Stimulated activated naive CD8-positive, alpha-beta T cell treated with anti-CD3 and anti-CD28 coated beads, Interleukin-15, amount 100 ng/mL, for 72 hours (primary cell): Measurements from ENCODE around the gene SAMD9L.

ENCODE experiments used
- ATAC-seq: fragments of 150-1000 bp; cut with Tn5 transposase; 2 replicates; pipeline ENCODE4 v1.10.0; 2021; ENCODE audit warnings: mild to moderate bottlenecking, moderate library complexity
- DNase-seq, 2 donors: peaks; one replicate each; pipeline ENCODE4 v3.0.0; 2021 to 2022
- H3K27ac Mint-ChIP-seq, 2 donors: one replicate each; pipeline ENCODE4 v1.8.0; 2022; ENCODE audit warnings: mild to moderate bottlenecking in 2 of 2, mixed read lengths in 2 of 2, moderate library complexity in 2 of 2
- H3K27me3 Mint-ChIP-seq: one replicate; pipeline ENCODE4 v1.8.0; 2022; ENCODE audit warnings: mixed read lengths
- H3K4me1 Mint-ChIP-seq: one replicate; pipeline ENCODE4 v1.8.0; 2022; ENCODE audit warnings: mild to moderate bottlenecking, mixed read lengths
- H3K4me3 Mint-ChIP-seq, 2 donors: one replicate each; pipeline ENCODE4 v1.8.0; 2022; ENCODE audit warnings: mild to moderate bottlenecking in 2 of 2, mixed read lengths in 2 of 2, moderate library complexity in 1 of 2
- H3K9me3 Mint-ChIP-seq, 2 donors: one replicate each; pipeline ENCODE4 v1.8.0; 2022; ENCODE audit warnings: mixed read lengths in 2 of 2

Gene SAMD9L

DNA sequence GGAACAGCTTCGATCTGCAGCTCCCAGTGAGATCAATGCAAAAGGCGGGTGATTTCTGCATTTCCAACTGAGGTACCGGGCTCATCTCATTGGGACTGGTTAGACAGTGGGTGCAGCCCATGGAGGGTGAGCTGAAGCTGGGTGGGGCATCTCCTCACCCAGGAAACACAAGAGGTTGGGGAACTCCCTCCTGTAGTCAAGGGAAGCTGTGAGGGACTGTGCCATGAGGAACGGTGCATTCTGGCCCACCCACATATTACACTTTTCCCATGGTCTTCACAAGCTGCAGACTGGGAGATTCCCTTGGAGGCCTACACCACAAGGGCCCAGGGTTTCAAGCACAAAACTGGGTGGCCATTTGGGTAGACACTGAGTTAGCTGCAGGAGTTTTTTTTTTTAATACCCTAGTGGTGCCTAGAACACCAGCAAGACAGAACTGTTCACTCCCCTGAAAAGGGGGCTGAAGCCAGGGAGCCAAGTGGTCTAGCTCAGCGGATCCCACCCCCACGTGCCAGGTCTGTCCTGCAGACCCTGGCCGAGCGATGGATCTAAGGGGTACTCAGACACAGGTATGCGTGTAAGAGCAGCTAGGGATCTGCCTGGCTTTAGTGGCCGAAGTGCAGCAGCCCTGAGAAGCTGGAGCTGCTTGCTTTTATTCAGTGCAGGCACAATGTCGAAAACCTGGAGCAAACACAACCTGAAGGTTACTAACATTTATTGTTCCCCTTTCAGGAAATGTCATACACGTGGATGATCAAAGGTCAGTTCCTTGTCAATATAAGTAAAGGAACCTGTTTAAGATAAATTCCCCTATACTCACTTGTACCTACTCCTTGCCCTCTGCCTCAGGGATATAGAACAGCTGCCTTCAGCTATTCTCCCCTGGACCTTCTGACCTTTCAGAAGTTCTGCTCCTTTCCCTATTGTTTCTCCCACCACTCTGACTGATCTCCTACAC lies 27.3 kb downstream of the SAMD9L start:
- Mint-ChIP-seq H3K4me1 (peaks cover 14% of the 10 kb centered on the region), H3K9me3 (peaks cover 14 to 46% of the 10 kb centered on the region in 2 donors), H3K27ac (no peak overlapping the region), H3K27me3 (no peaks in the 10 kb centered on the region), H3K4me3 (no peak overlapping the region)
- DNase-seq (no peak), ATAC-seq (no peak)

DNA sequence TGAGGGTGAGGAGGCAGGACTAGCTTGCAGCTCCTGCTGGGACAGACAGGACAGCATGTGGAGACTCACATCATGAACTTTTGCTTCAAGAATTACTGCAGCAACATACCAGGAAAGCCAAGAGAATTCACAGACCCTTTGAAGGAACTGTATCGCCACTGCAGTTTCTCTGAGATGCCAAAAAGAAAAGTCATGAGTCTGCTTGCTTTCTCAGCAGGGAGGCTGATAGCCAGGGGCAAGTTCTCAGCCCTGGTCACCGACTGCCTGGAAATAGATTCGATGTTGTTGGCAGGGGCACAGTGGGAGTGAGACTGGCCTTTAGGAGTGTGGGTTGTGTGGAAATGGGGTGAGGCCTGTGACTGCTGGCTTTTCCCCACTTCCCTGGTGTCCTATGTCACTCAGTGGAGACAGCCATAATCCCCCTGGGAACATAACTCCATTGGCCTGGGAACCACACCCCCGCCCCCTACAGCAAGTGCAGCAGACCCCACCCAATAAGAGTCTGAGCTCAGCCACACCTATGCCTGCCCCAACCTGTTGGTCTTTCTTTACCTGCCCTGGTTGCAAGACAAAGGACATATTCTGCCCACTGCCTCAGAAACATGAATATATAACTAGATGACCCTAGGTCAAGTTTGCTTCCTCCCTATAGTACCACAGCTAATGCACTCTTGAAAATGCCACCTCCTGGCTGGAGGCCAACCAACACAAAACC lies 28.8 kb downstream of the SAMD9L start:
- DNase-seq (no peak), ATAC-seq (no peak)
- Mint-ChIP-seq H3K4me1 (peaks cover 29% of the 10 kb centered on the region), H3K9me3 (peaks cover 12 to 33% of the 10 kb centered on the region in 2 donors), H3K4me3 (no peak overlapping the region), H3K27me3 (no peaks in the 10 kb centered on the region), H3K27ac (peak overlapping the region in 1 of 2 donors; percentile 65)

DNA sequence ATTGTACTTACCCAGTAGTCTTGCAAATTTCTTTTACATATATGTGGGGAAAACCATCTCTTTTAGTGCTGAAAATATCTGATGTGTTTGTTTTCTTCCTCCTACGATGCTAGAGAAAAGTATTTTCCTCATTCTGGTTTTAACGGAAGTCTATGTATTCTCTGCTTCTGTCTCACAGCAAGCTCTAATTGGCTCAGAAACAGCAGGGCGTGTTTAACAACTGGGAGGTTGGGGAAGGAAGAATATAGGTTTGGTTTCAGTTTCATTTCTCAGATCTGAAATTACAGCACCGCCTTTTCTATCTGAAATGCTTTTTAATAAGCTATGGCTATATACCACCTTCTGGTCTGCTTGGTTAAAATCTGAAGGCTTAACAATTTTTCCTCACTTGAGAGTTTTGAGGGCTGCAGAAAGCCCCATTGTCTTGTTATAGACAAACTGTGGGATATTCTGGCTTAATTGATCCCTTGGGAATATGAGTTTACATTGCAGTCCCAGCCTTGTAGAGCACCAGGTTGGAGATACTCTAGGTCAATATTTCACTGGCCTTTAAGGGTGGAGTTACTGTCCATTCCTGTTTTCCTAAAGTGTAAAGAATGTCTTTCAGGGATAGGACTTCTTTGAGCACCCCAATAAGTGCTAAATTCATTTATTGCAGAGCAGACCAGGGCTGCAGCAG lies 30.2 kb downstream of the SAMD9L start, which contains the start of gene SAMD9:
TSS of gene SAMD9 (minus strand) at position 128 of the 679 bp plus-strand sequence. CDS start 11,882 bp downstream, outside the sequence.
- H3K4me3 Mint-ChIP-seq, result peak within 1 kb of the TSS; percentile 74 to 84
- H3K9me3 Mint-ChIP-seq, result peaks cover 10 to 25% of the 10 kb centered on the region in 2 donors
- peak; percentile 41 to 52 for DNase-seq
- peak; percentile 94 for ATAC-seq
- peaks cover 32% of the 10 kb centered on the region for H3K4me1 Mint-ChIP-seq
- peak within 1 kb of the TSS; percentile 69 to 83 for H3K27ac Mint-ChIP-seq
- H3K27me3 Mint-ChIP-seq, result no peaks in the 10 kb centered on the region

DNA sequence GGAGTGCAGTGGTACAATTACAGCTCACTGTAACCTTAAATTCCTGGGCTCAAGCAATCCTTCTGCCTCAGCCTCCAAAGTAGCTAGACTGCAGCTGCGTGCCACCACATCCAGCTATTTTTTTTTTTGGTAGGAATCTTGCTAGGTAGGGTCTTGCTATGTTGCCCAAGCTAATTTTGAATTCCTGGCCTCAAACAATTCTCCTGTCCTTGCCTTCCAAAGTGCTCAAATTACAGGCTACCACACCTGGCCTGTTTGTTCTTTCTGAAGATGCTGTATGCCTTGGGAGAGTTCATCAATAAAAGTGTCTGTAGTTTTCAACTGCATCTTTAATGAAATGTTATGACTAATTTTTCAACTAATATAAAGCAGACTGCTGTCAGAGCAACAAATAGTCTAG lies 30.9 kb downstream of the SAMD9L start:
- peaks cover 8 to 24% of the 10 kb centered on the region in 2 donors for H3K9me3 Mint-ChIP-seq
- peak overlapping the region; percentile 69 to 83 for H3K27ac Mint-ChIP-seq
- H3K4me1 Mint-ChIP-seq, result peaks cover 32% of the 10 kb centered on the region
- ATAC-seq, result no peak
- H3K4me3 Mint-ChIP-seq, result peak overlapping the region; percentile 74 to 84
- no peaks in the 10 kb centered on the region for H3K27me3 Mint-ChIP-seq
- no peak for DNase-seq

DNA sequence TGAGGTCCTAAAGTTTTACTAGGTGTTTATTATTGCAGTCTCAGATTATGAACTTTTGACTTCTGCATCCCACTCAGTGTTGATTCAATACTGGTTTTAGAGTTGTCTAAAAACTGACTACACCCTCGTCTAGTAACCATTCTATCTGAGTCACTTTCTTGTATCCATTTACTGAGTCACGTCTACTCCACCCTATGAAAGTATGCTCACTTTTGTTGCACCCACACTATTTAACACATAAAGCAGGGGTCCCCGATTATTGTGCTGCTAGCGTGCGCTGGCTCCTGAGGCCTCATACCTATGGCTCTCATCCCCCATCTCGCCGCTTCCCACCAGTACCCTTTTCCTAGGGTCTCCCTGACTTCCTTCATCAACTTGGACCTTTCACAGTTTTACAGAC lies 32.4 kb downstream of the SAMD9L start:
- Mint-ChIP-seq H3K27me3 (no peaks in the 10 kb centered on the region), H3K9me3 (peaks cover 17 to 22% of the 10 kb centered on the region in 2 donors), H3K4me1 (peaks cover 36% of the 10 kb centered on the region), H3K4me3 (peak overlapping the region; percentile 74 to 84), H3K27ac (peak overlapping the region in 1 of 2 donors; percentile 47)
- DNase-seq, result no peak
- peak; percentile 89 for ATAC-seq

DNA sequence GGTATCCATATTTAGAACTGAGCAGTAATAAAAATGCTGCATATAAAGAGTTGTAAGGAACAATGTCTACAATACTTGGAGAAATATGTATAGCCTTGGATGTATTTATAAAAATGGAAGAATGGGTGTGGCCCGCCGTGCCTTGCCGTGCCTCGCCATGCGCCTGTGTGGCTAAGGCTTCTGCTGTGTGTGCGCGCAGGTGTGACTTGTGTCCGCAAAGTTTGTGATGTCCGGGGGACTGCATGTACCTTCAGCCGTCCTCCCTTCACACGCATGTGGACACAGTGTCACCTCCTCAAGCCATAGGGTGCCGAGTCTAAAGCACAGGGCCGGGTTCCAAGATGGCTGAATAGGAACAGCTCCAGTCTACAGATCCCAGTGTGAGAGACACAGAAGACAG lies 40.2 kb downstream of the SAMD9L start:
- DNase-seq (no peak), ATAC-seq (no peak)
- H3K9me3 Mint-ChIP-seq, result peaks cover 42 to 58% of the 10 kb centered on the region in 2 donors
- H3K4me3 Mint-ChIP-seq, result no peak overlapping the region
- H3K4me1 Mint-ChIP-seq, result peaks cover 5% of the 10 kb centered on the region
- H3K27me3 Mint-ChIP-seq, result no peaks in the 10 kb centered on the region
- H3K27ac Mint-ChIP-seq, result no peak overlapping the region

GRCh38 chr7:93097388-93097787 lies 50.8 kb downstream of the SAMD9L start:
- H3K27me3 Mint-ChIP-seq, result no peaks in the 10 kb centered on the region

DNA sequence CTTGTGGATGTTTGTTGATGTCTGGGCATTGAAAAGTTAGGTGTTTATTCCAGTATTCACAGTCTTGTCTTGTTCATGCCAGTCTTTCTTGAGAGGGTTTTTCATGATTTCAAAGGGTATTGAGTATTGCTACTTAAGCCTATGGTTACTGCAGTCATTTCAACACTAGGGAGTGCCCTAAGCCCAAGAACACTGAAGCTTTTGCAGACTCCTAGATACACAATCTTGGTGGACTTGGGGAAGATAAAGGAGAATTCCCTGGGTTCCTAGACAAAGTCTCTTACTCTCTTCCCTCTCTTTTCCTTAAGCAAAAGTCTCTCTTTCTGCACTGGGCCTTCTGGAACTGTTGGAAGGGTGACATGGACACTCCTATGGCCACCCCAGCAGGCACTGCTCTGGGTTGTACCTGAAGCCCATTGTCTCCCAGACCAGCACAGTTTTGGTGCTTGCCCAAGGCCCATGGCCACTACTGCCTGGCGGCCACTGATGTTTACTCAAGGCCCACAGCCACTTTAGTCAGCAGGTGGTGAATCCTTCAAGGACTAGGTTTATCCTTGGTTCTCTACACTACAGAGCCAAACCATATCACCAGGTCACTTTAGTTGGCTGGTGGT lies 55.3 kb downstream of the SAMD9L start:
- Mint-ChIP-seq H3K27me3 (peaks cover 14% of the 10 kb centered on the region), H3K4me1 (no peaks in the 10 kb centered on the region), H3K27ac (no peak overlapping the region), H3K9me3 (peaks cover 25 to 31% of the 10 kb centered on the region in 2 donors), H3K4me3 (no peak overlapping the region)
- DNase-seq (no peak), ATAC-seq (peak; percentile 77)

More at GRCh38 chr7:93097388-93097787, 50.8 kb downstream of the SAMD9L start:
- no peak for DNase-seq
- no peaks in the 10 kb centered on the region for H3K4me1 Mint-ChIP-seq
- H3K4me3 Mint-ChIP-seq, result no peak overlapping the region
- H3K27ac Mint-ChIP-seq, result no peak overlapping the region
- no peak for ATAC-seq
- H3K9me3 Mint-ChIP-seq, result peaks cover 31 to 49% of the 10 kb centered on the region in 2 donors
